ENCODE results near the gene PARD6G.

Gene PARD6G

DNA sequence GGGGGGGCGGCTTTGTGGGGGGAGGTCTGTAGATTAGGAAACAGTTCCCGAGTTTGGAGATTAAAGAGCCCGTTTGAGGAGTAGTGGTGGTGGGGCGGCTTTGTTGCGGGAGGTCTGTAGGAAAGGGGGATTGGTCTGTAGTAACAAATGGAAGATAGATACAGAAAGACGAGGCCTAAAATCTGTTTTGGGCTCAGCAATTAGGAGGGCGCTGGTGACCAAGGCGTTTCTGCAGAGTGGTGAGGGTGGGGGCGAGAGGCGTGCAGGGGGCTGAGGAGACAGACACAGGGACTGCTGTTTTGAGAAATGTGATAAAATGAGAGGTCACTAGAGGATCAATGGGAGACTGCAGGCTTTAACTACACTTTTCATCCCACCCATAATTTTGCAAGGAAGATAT is 139.9 kb downstream of the PARD6G start:
- no peak for DNase-seq (ENCODE audit: low read depth)
